ENCODE measurements around the gene TEAD4.

Gene TEAD4

DNA sequence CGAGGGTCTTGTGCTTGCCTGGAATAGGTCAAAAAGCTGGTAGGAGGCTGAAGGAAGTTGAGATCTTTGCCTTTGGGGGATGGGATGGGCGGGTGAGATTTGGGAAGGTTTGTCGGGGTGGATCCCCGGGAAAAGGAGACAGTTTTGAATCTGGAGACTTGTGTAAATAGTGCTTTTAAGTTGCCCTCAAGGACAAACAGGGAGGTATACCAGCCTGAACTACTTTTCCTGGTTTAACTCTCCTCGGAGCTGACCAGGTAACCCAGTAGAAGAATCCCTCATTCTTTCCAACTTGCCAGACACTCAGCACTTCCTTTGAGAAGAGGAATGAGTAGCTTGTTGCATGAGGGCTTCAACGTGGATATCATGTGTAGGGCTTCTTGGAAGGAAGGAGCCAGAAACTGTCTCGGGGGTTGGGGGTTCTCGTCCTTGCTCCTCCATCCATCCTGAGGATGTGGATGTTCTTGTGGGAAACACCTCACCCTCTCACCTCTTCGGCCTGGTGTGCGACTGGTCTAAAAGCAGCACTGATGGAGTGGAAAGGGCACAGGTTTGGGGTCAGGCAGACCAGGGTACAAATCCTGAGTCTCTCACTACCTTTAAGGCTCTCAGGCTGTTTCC, 1.9 kb downstream of the TEAD4 start:
- DNase-seq: no peak

DNA sequence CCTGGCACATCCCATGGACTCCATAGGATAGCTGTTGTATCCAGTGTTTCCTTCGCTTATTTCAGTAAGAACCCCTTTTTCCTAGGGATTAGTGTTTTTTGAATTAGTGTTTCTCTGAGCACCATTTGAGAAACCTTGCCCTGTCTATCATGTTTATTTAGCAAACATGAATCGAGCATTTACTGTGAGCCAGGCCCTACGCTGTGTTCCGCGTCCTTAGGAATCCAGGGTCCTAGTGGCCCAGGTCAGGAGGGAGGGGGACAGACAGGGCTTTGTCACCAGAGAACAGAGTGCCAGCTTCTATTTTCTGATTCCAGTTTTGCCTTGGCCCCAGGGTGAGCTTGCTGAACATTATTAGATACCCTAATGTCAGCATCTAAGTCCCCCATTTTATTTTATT, 2.5 kb downstream of the TEAD4 start:
- no peak for DNase-seq

DNA sequence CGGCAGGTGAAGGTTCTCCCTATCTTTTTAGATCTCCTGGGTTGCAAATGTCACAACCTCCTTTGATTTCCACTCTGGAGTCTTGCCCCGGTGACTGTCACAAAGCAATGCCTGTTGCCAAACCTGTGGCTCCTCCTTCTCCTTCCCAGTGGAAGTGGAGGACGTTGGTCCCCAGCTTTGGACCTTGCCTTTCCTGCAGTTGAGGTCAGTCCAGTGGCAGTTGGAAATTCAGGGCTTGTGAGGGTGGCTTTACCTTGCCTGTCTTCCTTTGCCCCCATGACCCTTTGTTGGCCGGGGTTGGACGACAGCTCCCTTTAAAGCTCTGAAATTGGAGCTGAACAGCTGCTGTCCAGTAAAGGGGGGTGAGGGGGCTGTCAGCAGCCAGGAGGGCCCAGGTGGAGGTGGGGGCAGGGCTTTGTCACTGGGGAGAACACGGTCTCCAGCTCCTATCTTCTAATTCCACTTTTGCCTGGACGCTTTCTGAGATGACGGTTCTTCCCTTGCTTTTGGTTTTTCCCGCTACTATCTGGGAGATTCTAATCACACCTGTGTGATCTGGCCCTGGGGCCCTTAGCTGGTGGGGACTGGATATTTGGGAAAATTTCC, 4.1 kb downstream of the TEAD4 start:
- DNase-seq: no peak

DNA sequence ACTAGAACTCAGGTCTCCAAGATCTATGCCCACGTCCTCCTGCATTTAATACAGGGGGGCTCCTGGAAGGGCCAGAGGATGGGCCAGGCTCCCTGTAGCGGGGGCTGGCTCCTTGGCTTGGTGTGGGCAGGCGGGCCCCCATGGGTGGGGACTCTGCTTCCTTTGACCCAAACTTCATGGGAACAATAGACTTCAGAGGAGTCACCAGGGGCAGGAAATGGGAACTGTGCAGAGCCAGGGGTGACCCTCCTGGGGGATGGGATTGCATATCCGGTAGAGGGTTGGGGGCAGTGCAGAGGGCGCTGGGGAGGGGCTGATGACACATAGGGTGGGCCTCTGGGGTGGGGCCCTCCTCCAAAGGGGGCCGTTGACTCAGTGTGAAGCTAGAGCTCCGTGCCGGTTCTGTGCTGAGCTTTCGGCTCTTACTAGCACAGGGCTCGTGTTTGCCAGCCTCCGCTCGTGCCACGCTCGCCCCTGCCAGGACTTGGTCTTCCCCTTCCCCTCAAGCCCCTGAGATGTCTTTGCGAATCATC, 4.6 kb downstream of the TEAD4 start:
- DNase-seq: no peak

DNA sequence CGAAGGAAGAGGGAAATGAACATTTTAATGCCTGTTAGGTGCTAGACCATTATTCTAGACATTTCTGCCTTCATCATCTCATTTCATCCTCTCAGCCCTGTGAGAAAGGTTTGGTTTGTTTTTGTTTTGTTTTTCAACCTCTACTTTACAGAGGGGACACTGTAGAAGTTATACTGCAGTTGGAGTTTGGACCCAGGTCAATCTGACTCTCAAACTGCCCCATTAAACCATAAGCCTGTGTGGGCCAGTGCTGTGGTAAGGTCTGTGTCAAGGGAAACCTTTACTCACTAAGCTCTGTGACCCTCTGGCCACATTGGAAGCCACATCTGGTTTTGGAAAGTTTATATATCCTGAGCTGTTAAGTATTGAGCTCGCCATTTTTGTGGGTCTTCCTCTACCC, 8.5 kb downstream of the TEAD4 start:
- no peak for DNase-seq

DNA sequence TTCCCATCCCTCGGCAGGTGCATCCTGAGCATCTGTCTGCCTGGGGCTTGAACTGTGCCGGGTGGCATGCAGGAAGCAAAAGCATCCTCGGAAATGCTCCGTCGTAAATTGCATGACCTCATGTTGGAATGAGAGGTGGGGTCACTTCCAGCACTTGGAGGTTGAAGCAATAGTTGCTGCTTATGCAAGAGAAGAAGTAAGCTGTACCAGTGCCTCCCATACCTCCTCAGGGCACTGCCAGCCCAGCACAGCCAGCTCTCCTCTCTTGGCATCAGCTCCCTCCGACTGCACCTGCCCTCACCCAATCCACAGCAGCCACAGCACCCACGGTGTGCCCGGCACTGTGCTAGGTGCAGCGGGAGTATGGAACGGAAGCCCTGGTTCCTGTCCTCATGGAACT, 11.5 kb downstream of the TEAD4 start:
- no peak for DNase-seq

DNA sequence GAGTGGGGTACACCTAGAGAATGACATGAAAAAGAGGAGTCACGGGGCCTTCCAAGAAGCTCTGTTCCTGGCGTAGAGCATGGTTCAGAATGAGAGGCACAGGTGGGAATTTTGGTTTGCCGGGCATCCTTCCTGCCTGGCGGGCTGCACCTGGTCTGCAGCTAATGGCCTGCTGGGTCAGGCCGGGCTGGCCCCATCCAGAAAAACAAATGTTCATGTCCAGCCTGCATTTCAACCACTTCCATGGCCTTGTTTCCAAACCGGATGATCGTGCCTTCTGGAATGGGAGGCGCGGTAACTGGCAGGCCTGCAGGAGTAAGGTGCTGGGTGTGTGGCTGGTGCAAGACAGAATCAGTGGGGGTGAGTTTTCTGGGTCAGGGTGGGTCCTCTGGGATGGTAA, 14.4 kb downstream of the TEAD4 start:
- no peak for DNase-seq

DNA sequence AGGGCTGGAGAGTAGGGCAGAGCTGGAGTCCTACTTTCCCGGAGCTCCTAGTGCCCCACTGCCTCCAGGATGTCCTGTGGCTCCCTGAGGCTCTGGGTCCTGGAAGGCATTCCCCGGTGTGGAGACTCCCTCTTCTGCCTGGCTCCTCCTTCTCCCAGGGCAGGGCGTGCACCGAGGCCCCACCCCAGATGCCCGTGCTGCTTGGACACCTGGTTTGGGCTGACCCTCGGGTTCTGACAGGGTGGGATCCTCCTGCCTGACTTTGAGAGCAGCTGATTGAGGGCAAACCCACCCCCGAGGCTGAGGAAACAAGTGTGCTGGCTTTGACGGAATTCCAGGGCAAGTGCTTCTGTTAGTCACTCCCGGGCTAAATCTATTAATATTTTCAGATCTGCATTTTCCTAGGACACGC, 15.4 kb downstream of the TEAD4 start:
- DNase-seq: no peak

DNA sequence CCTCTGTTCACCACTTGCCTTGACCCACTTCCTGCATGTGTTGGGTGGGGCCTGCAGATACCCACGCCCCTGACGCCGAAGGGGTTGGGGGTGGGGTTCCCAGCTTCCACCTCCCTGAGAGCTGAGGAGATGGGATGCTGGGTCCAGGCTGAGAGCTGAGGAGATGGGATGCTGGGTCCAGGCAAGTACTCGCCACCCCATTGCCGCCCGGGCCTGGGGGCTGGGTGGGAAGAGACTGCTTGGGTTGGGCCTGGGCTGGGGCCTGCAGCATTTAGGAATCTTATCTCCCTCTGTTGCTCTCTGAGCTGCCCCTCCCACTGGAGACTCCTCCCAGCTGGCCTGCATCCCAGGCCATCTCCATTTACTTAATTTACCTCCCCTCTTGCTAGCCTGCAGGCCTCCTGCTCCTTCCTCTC, 17.4 kb downstream of the TEAD4 start:
- DNase-seq: no peak

DNA sequence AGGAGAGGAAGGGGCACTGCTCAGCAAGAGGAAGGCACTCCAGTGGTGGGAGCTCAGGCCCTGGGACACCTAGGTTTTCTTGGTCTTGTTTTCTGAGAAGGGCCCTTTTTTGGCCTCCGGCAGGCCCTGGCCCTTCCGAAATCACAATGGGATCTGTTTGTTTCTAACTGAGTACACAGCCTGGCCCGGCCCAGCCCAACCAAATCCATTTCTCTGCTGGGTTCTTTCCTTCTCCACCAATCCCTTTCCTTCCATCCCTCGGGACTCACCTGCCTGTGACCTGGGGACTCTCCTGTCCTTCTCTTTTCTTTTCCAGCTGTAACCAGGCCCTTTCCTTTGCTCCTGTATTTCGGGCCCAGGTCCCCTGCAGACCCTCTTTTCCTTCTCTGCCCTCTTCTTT, 18.6 kb downstream of the TEAD4 start:
- DNase-seq: no peak

DNA sequence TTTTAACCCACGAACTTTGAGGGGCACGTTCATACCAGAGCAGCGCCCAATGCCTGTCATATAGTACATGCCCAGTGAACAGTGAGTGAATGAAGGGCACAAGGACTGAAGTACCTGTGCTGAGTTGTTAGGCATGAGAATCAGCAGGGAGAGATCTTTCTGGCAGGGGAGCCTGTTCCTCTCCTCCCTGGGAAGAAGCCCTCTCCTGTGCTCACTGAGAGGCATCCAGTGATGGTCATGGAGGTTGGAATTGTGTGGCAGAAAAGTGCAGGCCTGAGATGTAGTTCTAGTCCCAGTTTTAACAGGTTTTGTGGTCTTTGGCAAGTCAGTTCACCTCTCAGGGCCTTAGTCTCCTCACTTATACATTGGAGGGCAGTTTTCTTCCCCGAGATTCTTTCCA, 20.6 kb downstream of the TEAD4 start:
- no peak for DNase-seq

DNA sequence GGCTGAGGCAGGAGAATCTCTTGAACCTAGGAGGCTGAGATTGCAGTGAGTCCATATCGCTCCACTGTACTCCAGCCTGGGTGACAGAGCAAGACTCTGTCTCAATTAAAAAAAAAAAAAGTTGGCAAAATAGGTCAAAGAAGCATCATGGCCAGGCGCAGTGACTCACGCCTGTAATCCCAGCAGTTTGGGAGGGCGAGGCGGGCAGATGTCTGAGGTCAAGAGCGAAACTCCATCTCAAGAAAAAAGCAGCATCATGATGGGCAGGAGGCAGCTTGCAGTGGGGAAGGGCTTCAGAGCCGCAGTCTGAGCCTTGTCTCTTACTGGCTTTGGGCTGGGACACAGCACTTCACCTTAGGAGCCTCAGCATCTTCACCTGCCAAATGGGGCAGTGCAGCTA, 21.4 kb downstream of the TEAD4 start:
- no peak for DNase-seq

DNA sequence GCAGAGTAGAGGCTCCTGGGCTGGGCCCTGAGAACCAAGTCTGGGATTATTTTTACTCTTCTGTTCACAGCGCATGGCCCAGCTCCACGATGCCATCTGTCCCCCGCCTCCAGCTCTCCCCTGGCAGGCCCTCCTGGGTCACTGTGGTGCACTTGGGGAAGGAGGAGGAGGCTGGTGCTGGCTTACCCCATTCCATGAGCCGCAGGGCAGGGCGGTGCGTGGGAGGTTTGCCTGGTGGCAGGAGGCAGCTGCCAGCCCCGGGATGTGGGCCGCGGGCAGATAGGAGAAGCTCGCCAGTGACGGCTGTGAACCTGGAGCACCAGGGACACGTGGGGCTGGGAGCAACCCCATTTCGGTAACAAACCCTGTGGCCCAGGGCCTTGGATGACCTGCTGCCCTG, 23.2 kb downstream of the TEAD4 start:
- no peak for DNase-seq

DNA sequence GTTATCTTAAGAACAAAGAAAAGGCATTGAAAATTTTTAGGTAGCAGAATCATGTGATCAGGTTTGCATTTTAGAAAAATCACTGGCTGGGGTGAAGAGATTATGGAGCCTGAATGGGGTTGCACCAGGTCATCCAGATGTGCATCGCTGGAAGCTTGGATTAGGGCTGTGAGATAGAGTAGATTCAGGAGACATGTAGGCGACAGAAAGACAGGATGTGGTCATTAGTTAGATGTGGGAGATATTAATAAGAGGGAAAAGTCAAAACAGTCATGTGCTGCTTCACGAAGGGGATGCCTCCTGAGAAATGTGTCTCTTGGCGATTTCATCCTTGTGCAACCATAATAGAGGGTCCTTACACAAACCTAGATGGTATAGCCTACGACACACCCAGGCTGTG, 25.1 kb downstream of the TEAD4 start:
- DNase-seq: no peak

DNA sequence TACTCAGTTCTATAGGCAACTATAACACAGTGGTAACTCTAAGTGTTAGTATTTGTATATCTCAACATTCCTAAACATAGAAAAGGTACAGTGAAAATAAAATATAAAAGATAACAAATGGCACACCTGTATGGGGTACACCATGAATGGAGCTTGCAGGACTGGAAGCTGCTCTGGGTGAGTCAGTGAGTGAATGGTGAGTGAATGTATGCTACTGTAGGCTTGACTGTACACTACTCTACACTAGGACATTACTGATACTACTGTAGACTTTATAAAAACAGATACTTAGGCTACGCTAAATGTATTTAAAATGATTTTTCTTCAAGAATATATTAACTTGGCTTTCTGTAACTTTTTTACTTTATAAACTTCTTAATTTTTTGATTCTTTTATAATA, 25.5 kb downstream of the TEAD4 start:
- DNase-seq: no peak

DNA sequence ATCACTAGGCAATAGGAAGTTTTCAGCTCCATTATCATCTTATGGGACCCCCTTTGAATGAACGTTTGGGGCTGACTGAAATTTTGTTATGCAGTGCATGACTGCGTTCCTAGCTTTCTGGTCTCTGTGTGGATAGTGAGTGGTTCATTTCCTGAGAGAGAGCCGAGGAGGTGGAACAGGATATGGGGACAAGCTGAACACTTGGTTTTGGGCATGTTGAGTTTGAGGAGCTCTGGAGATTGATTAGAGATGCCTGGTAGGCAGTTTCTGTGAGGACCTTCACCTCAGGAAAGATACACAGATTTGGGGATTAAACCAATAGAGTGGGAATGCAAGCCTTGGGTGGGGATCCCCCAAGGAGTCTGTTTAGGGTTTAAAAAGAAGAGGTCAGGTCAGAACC, 27.7 kb downstream of the TEAD4 start:
- DNase-seq: no peak

DNA sequence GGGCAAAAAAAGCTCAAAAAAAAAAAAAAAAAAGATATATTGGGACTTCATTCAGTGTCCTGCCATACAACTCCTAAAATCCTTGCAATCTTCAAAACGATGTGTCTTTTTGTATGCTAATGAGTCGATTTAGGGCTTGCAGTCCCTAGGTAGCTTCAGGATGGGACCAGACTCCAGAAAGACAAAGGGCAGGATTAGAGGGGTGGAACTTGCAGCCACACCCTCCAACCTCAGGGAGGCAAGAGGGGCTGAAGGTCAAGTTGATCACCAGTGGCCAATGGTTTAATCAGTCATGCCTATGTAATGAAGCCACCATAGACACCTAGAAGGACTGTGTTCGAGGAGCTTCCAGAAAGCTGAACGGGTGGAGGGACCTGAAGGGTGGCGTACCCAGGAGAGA, 29.3 kb downstream of the TEAD4 start:
- no peak for DNase-seq

DNA sequence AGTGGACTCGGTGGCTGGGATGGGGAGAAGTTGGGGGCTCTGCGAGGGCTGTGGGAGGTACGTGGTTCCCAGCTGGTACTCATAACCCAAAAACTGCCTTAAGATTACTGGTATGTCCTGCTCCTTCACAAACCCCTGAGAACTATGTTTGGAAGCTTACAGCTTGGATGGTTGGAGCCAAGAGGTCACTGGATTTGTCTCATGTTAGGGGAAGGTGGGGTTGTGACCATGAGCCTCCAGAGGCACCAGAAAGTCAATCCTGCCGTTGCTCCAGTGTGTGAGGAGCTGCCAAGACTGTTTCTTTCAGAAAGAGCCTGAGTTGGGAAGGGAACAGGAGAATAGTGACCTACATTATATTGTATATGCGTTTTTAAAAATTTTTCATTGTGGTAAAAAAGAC, 33.5 kb downstream of the TEAD4 start:
- no peak for DNase-seq

DNA sequence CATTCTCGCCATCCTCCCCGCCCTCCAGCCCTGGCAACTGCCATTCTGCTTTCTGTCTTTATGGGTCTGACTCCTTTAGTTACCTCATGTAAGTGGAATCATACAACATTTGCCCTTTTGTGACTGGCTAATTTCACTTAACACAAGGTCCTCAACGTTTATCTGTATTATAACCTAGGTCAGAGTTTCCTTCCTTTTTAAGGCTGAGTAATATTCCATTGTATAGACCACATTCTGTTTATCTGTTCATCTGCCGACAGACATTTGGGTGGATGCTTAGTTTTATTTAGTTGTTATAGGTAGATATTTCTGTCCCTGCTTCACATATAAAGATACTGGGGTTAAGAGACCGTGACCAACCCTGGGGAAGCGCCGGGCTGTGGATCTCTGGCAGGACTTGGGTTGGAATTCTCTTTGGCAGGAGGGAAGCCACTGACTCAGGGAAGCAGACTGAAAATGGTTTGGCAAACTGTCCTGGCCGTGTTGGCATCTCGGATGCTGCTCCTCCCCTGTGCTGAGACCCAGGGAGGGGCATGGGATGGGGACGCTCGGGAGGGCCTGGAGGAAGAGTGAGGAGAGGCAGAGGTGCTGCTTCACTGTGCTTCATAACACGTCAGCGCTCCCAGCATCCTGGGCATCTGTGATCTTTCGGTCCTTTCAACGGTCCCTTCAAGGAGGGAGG, 38.9 kb downstream of the TEAD4 start:
- no peak for DNase-seq

DNA sequence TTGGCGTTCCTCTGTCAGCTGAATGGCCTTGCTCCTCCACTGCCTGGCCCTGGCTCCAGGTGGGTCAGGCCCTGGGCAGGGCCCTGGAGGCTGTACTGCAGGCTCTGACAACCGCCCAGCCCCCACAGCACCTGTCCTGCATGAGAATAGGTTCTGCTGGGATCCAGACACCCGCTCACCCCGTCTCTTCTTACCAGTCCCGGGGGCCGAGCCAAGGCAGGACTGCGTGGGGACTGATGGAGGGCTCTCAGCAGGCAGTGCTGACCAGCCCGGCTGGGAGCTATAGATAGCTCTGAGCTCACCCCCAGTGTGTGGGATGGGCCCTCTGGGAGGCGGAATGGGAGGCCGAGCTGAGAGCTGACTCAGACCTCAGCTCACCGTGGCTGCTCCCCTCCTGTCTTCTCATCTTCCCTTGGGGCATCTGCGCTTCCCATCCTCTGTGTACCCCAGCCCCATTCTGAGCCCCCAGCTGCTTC, 39.6 kb downstream of the TEAD4 start:
- DNase-seq: no peak

DNA sequence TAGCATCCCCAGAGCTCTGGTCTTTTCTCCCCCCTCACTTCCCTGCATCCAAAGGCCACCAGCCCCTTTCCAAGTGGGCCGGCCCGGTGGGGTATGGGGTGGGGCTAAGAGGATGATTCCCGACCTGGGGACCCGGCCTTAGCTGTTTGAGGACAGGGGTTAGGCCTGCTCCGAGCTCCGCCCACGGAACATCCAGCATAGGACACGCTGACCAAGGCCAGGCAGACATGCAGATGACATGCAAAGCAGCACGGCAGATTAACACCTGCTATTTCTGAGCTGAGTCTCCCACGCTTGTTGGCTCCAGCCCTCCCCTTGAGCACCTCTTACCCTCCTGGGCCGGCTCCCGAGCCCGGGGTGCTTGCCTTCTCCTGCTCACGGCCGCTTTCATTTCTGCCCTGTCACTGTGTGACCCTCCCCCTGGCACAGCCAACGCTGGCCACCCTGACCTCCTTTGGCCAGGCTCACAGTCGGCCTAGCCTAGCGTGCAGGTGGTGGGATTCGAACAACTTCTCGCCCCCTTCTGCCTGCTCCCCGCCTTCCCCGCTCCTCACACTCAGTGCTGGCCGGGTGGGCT, 40.2 kb downstream of the TEAD4 start:
- no peak for DNase-seq

DNA sequence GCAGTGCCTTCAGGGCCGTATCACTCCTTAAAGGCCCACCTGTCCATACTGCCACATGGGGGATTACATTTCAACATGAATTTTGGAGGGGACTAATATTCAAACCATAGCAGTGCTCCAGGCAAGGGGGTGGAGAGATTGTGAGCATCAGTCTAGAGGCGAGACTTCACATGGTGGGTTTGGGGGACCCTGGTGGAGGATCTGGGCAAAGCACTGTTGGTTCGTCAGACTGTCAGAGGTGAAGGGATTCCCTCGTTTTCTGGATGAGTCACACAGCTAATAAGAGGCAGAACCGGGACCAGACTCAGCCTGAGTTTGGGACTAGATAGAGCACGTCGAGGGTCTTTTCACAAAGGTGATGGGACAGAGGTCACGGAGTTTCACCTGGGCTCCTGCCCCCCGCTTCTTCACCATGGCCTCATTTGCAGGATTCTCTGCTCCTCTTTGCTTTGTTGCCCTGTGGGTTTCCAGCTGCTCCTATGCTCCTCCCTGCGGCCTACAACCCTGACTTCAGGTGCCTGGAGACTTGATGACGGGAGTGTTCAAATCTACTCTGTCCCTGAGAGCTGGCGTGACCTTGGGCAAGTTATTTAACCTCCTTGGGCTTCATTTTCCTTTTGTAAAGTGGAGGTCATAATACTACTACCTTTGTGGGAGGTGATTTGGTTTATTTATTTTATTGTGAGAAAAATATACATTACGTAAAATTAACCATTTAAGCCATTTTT, 41.5 kb downstream of the TEAD4 start:
- no peak for DNase-seq

DNA sequence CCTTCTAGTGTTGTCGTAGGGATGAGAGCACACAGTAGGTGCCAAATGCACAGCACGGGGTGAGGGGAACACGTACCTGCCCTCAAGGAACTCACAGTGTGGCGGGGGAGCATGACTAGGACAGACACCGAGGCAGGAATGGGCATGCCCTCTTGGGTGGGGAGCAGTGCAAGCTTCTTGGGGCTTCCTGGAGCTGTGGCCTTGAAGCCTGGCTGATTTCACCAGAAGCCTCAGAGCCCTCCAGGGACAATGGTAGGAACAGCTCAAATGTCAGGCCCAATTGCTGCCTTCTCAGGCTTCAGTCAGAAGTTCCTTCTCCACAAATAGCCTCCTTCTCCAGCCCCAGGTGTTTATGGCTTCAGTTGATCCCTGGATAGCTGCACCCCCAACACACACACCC, 43.4 kb downstream of the TEAD4 start:
- DNase-seq: no peak
